Measurements from ENCODE around the gene POLDIP2. TPM values are rescaled to one million over a fixed set of nuclear protein-coding genes. Genes with fewer than 3 reads are reported as not detected.

The POLDIP2 gene
- total and polyA plus RNA-seq, 2 donors (not counting 1 experiment from before 2014, with no cell fraction given): 30.2 to 35.7 TPM

DNA sequence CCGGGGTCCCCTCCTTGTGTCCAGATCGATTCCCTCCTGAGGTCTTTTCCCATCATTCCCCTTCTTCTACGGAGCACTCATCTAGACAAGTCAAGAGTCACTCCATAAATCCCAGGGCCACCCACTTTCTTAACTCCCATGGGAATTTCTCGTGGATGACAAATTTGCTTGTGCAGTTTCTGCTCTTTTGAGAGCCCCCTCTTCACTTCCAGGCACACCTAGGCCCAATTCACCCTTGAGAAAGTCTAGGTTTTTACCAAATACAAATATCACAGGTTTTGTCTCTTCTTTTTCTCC is 522 bp upstream of the POLDIP2 start:
- peaks cover 0 to 54% of the 10 kb centered on the region in 2 experiments for H3K36me3 ChIP-seq (replicated peaks in 1 of 2; ENCODE audit: control extremely low read depth in 1 of 2, control insufficient read depth in 1 of 2, extremely low read depth in 1 of 2, insufficient read depth in 2 of 2, low read length in 1 of 2)
- ATAC-seq (ENCODE audit: low read depth) (no peak), DNase-seq (no peak)
- H2AFZ ChIP-seq (ENCODE audit: insufficient read depth, low read depth, low read length, poor library complexity, severe bottlenecking): peak overlapping the region; percentile 95
- H3K9me3 ChIP-seq (ENCODE audit: control extremely low read depth in 1 of 3, control insufficient read depth in 2 of 3, insufficient read depth in 1 of 3, low read length in 2 of 3): no peaks in the 10 kb centered on the region
- no peak for TF ChIP-seq EZH2 (IDR thresholded peaks at IDR 0.05; ENCODE audit: borderline replicate concordance, insufficient read depth, low read depth, low read length, poor library complexity, severe bottlenecking)
- TF ChIP-seq, protein P1, sequence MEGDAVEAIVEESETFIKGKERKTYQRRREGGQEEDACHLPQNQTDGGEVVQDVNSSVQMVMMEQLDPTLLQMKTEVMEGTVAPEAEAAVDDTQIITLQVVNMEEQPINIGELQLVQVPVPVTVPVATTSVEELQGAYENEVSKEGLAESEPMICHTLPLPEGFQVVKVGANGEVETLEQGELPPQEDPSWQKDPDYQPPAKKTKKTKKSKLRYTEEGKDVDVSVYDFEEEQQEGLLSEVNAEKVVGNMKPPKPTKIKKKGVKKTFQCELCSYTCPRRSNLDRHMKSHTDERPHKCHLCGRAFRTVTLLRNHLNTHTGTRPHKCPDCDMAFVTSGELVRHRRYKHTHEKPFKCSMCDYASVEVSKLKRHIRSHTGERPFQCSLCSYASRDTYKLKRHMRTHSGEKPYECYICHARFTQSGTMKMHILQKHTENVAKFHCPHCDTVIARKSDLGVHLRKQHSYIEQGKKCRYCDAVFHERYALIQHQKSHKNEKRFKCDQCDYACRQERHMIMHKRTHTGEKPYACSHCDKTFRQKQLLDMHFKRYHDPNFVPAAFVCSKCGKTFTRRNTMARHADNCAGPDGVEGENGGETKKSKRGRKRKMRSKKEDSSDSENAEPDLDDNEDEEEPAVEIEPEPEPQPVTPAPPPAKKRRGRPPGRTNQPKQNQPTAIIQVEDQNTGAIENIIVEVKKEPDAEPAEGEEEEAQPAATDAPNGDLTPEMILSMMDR (IDR thresholded peaks at IDR 0.05): no peak
- Mint-ChIP-seq H3K9me3 (ENCODE audit: insufficient read depth) (no peaks in the 10 kb centered on the region), H3K27ac (peak overlapping the region; percentile 97), H3K4me1 (peaks cover 22% of the 10 kb centered on the region), H3K4me3 (peak overlapping the region; percentile 97), H3K27me3 (no peaks in the 10 kb centered on the region)
- peak overlapping the region; percentile 96 for H3K4me2 ChIP-seq (replicated peaks; ENCODE audit: low read depth, low read length, poor library complexity, severe bottlenecking)
- H3K4me3 ChIP-seq (ENCODE audit: control extremely low read depth in 1 of 5, extremely low read depth in 1 of 5, insufficient read depth in 1 of 5, low read depth in 2 of 5, low read length in 4 of 5): peak overlapping the region; percentile 74 to 91 (median 81)
- ChIA-PET CTCF (interaction anchor here (1.0 to 2.8 kb wide), 4 partner anchors 14 to 369 kb away, joined by 3 to 19 read pairs (median 8); partner anchors contain the start of genes IFT20, SARM1, TLCD1 and TNFAIP1), POLR2A (interaction anchor here (0.6 to 2.3 kb wide), 5 partner anchors 11 to 39 kb away, joined by 3 to 25 read pairs (median 6); partner anchors contain the start of genes IFT20, TMEM97, TNFAIP1 and VTN)
- peaks cover 23% of the 10 kb centered on the region for H4K20me1 ChIP-seq (ENCODE audit: control insufficient read depth, insufficient read depth, low read length, poor library complexity, severe bottlenecking)
- H3K79me2 ChIP-seq (ENCODE audit: control insufficient read depth, insufficient read depth, low read length): peaks cover 43% of the 10 kb centered on the region
- peak overlapping the region; percentile 67 to 83 for H3K27ac ChIP-seq (ENCODE audit: low read length in 2 of 2)
- no peaks in the 10 kb centered on the region for H3K27me3 ChIP-seq (replicated peaks in 1 of 4; ENCODE audit: control extremely low read depth in 1 of 4, control insufficient read depth in 3 of 4, insufficient read depth in 4 of 4, low read length in 3 of 4)
- intact Hi-C loops (cut with micrococcal nuclease): loop anchor here (1.0 to 5.0 kb wide), 4 partner anchors 13 to 594 kb away; partner anchors contain the start of genes IFT20, PHF12, SARM1 and TMEM97
- peak overlapping the region; percentile 77 for H3K9ac ChIP-seq (ENCODE audit: low read length)
- H3K4me1 ChIP-seq (ENCODE audit: control insufficient read depth in 2 of 2, insufficient read depth in 2 of 2, low read length in 2 of 2): peaks cover 17 to 22% of the 10 kb centered on the region in 2 donors
- 4% methylated on average over 4 of the region's 4 CpGs for WGBS (ENCODE audit: insufficient coverage)

DNA sequence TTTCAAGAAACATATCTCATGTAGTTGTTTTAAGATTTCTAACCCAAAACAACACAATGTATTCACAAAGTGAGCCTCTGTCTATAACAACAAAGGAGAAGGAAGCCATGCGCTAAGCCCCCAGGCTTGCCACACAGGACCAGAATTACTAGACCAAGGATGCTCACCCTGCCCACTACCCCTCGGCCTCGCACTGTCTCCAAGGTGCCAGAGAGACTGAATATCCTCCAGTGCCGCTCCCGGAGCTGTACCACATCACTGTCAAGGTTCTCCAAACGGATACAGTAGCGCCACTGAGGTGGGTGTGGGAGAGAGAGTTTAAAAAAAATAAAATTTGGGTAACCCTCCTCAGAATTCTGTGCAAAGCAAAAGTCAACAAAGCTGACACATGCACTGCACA is 7.1 kb downstream of the POLDIP2 start:
- DNase-seq (no peak), ATAC-seq (ENCODE audit: low read depth) (no peak)
- Histone ChIP-seq H3K4me1 (ENCODE audit: control insufficient read depth in 2 of 2, insufficient read depth in 2 of 2, low read length in 2 of 2) (no peaks in the 10 kb centered on the region), H3K9me3 (ENCODE audit: control extremely low read depth in 1 of 3, control insufficient read depth in 2 of 3, insufficient read depth in 1 of 3, low read length in 2 of 3) (no peaks in the 10 kb centered on the region), H3K4me2 (replicated peaks; ENCODE audit: low read depth, low read length, poor library complexity, severe bottlenecking) (no peak overlapping the region), H3K79me2 (ENCODE audit: control insufficient read depth, insufficient read depth, low read length) (peaks cover 7% of the 10 kb centered on the region), H4K20me1 (ENCODE audit: control insufficient read depth, insufficient read depth, low read length, poor library complexity, severe bottlenecking) (no peaks in the 10 kb centered on the region), H3K4me3 (ENCODE audit: control extremely low read depth in 1 of 5, extremely low read depth in 1 of 5, insufficient read depth in 1 of 5, low read depth in 2 of 5, low read length in 4 of 5) (no peak overlapping the region), H2AFZ (ENCODE audit: insufficient read depth, low read depth, low read length, poor library complexity, severe bottlenecking) (no peak overlapping the region), H3K9ac (ENCODE audit: low read length) (no peak overlapping the region), H3K27ac (ENCODE audit: low read length in 2 of 2) (no peak overlapping the region), H3K36me3 (replicated peaks in 1 of 2; ENCODE audit: control extremely low read depth in 1 of 2, control insufficient read depth in 1 of 2, extremely low read depth in 1 of 2, insufficient read depth in 2 of 2, low read length in 1 of 2) (peaks cover 0 to 79% of the 10 kb centered on the region in 2 experiments), H3K27me3 (replicated peaks in 1 of 4; ENCODE audit: control extremely low read depth in 1 of 4, control insufficient read depth in 3 of 4, insufficient read depth in 4 of 4, low read length in 3 of 4) (no peaks in the 10 kb centered on the region)
- intact Hi-C loops (cut with micrococcal nuclease): no loop called here
- no peaks in the 10 kb centered on the region for H3K4me1 Mint-ChIP-seq
- ChIA-PET CTCF (no interaction called here), POLR2A (no interaction called here)
- no peak overlapping the region for H3K27ac Mint-ChIP-seq
- H3K4me3 Mint-ChIP-seq: no peak overlapping the region
- no peak for TF ChIP-seq EZH2 (IDR thresholded peaks at IDR 0.05; ENCODE audit: borderline replicate concordance, insufficient read depth, low read depth, low read length, poor library complexity, severe bottlenecking)
- TF ChIP-seq, protein P1 (IDR thresholded peaks at IDR 0.05): no peak
- no peaks in the 10 kb centered on the region for H3K9me3 Mint-ChIP-seq (ENCODE audit: insufficient read depth)
- 88% methylated on average over 1 of the region's 7 CpGs for WGBS (ENCODE audit: insufficient coverage)
- no peaks in the 10 kb centered on the region for H3K27me3 Mint-ChIP-seq
